GM21825 (cell line): ENCODE data around the gene CTNNA3.

Experiments
- ATAC-seq: cut with Tn5 transposase; IDR thresholded peaks from one replicate; pipeline ENCODE4 v1.9.1; 2021; ENCODE audit warnings: mild to moderate bottlenecking, moderate library complexity; ENCODE audit not compliant: unreplicated experiment

Gene CTNNA3

GRCh38 chr10:66910671-66911070 is 785.3 kb downstream of the CTNNA3 start:
- ATAC-seq, result no peak

GRCh38 chr10:66892871-66893270 is 803.1 kb downstream of the CTNNA3 start:
- ATAC-seq, result no peak

GRCh38 chr10:66888237-66888636 is 807.8 kb downstream of the CTNNA3 start:
- ATAC-seq, result no peak

GRCh38 chr10:66886848-66887247 is 809.1 kb downstream of the CTNNA3 start:
- no peak for ATAC-seq

GRCh38 chr10:66882271-66882670 is 813.7 kb downstream of the CTNNA3 start:
- no peak for ATAC-seq

- no peak for ATAC-seq
These were observed 814.2 kb downstream of the CTNNA3 start for GRCh38 chr10:66881814-66882213.

GRCh38 chr10:66880826-66881225 is 815.2 kb downstream of the CTNNA3 start:
- no peak for ATAC-seq

GRCh38 chr10:66880292-66880691 is 815.7 kb downstream of the CTNNA3 start:
- ATAC-seq, result no peak

- no peak for ATAC-seq
These were observed 818.6 kb downstream of the CTNNA3 start for GRCh38 chr10:66877361-66877760.

- no peak for ATAC-seq
These were observed 826.4 kb downstream of the CTNNA3 start for GRCh38 chr10:66869635-66870034.

GRCh38 chr10:66862687-66863258 is 833.2 kb downstream of the CTNNA3 start:
- ATAC-seq, result no peak

GRCh38 chr10:66860376-66860945 is 835.5 kb downstream of the CTNNA3 start:
- ATAC-seq, result no peak

- ATAC-seq, result no peak
These were observed 843.2 kb downstream of the CTNNA3 start for GRCh38 chr10:66852811-66853210.

- no peak for ATAC-seq
These were observed 847.1 kb downstream of the CTNNA3 start for GRCh38 chr10:66848856-66849255.

- ATAC-seq, result no peak
These were observed 851.6 kb downstream of the CTNNA3 start for GRCh38 chr10:66844176-66844942.

GRCh38 chr10:66843396-66843795 is 852.6 kb downstream of the CTNNA3 start:
- ATAC-seq, result no peak

GRCh38 chr10:66842867-66843266 is 853.1 kb downstream of the CTNNA3 start:
- ATAC-seq, result no peak

GRCh38 chr10:66842371-66842770 is 853.6 kb downstream of the CTNNA3 start:
- no peak for ATAC-seq

- ATAC-seq, result no peak
These were observed 857.3 kb downstream of the CTNNA3 start for GRCh38 chr10:66838656-66839055.

GRCh38 chr10:66837990-66838389 is 858.0 kb downstream of the CTNNA3 start:
- no peak for ATAC-seq

GRCh38 chr10:66837335-66837734 is 858.7 kb downstream of the CTNNA3 start:
- ATAC-seq, result no peak

GRCh38 chr10:66836771-66837170 is 859.2 kb downstream of the CTNNA3 start:
- ATAC-seq, result no peak
